CMK (cell line): ENCODE results near the gene UBE2M.
A peak's percentile ranks its signal among the peaks of the same experiment; 100 is the strongest.

Experiments used
- DNase-seq: peaks from one replicate; pipeline ENCODE4 v3.0.0-alpha.2; 2010; ENCODE audit warnings: low read depth

UBE2M gene

GRCh38 chr19:58570770-58571574, 12.6 kb upstream of the UBE2M start:
- no peak for DNase-seq

- DNase-seq = no peak
Measured at GRCh38 chr19:58569943-58570670, 11.7 kb upstream of the UBE2M start.

- DNase-seq = no peak
Measured at GRCh38 chr19:58569191-58569942, 11.0 kb upstream of the UBE2M start.

- no peak for DNase-seq
Measured at GRCh38 chr19:58568453-58569130, 10.2 kb upstream of the UBE2M start.

GRCh38 chr19:58566989-58567388, 8.6 kb upstream of the UBE2M start:
- DNase-seq = no peak

GRCh38 chr19:58563823-58564222, 5.4 kb upstream of the UBE2M start:
- no peak for DNase-seq

- no peak for DNase-seq
Measured at GRCh38 chr19:58563034-58563573, 4.7 kb upstream of the UBE2M start.

- no peak for DNase-seq
Measured at GRCh38 chr19:58562122-58563033, 4.0 kb upstream of the UBE2M start.

GRCh38 chr19:58561373-58562121, 3.1 kb upstream of the UBE2M start:
- DNase-seq = no peak

- DNase-seq = no peak
Measured at GRCh38 chr19:58560921-58561320, 2.5 kb upstream of the UBE2M start.

GRCh38 chr19:58560007-58560887, 1.8 kb upstream of the UBE2M start:
- no peak for DNase-seq

- DNase-seq = peak; percentile 98
Measured at GRCh38 chr19:58559275-58560006, 1.0 kb upstream of the UBE2M start.

GRCh38 chr19:58558623-58559274, 338 bp upstream of the UBE2M start:
- peak; percentile 98 for DNase-seq

GRCh38 chr19:58557221-58558065, 968 bp downstream of the UBE2M start:
- DNase-seq = no peak

GRCh38 chr19:58556622-58557220, 1.7 kb downstream of the UBE2M start:
- DNase-seq = no peak

- no peak for DNase-seq
Measured at GRCh38 chr19:58555920-58556621, 2.3 kb downstream of the UBE2M start.
